ENCODE data around the gene PDK3.

The PDK3 gene

DNA sequence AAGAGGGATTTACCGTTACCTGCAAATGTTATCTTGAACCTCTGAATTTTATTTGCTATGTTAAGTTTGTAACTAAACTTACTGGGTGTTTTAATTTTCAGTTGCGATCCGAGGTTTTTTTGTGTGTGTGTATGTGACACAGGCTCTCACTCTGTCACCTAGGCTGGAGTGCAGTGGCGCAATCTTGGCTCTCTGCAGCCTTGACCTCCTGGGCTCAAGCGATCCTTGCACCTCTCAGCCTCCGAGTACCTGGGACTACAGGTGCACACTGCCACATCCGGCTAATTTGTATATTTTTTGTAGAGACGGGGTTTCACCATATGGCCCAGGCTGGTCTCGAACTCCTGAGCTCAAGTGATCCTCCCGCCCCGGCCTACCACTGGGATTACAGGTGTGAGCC, 18.5 kb downstream of the PDK3 start:
- DNase-seq: no peak

DNA sequence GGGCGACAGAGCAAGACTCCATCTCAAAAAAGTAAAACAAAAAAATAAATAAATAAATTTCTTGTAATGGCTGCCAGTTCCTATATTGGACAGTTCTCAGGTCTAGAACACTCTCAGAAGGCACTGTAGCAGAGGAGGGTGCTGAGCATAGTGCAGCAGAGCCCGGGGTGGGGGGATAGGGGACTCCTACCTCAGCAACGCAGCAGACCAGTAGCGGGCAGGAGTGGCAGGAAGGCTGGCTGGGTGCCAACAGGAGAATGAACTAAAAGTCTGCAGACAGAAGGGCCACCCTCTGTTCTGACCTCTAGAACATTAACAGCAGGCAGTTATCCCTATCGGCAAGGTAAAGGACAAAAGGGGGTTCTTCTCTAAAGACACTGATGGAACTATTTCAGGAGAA, 20.2 kb downstream of the PDK3 start:
- DNase-seq: no peak

DNA sequence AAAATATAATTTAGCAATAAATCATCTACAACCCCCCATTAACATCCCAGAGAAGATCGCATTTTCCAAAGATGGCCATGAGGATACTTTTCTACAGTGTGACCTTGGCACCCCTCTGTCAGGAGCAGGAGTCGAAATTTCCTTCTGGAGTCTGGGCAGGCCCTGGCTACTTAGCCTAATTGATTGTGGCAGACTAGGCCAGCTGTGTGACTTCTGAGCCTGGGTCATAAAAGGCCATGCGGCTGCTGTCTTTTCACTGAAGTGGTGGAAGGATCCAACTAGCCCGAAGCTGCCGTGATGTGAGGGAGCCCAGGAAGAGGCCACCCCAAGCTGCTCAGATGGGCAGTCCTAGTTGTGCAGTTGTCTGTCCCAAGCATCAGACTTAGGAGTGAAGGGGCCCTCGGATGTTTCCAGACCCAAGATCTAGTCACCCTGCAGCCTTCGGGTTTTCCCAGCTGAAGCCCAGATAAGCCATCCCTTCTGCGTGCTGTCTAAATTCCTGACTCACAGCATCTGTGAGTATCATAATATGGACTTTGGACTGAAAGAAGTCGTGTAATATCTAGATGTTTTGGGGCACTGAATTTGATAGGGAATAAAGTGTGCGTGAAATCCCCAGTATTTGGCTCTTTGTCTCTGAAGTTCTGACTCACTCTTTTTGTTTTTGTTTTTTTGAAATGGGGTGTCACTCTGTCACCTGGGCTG, 21.0 kb downstream of the PDK3 start:
- no peak for DNase-seq

DNA sequence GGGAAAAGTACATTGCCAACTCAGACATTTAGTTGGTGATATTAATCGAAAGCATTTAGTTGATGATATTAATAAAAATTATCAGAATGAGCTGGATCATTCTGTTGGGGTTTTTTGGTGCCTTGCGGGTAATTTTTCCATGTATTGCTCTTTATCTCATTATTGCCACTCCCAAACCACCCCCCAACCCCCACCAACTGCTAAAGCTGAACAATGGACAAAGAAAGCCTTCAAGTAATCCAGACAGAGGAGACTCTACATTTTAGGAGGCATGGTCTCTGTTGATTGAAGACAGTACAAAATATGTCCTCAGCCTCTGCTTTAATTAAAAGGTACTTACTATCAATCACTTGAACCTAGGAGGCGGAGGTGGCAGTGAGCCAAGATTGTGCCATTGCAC, 22.5 kb downstream of the PDK3 start:
- no peak for DNase-seq

DNA sequence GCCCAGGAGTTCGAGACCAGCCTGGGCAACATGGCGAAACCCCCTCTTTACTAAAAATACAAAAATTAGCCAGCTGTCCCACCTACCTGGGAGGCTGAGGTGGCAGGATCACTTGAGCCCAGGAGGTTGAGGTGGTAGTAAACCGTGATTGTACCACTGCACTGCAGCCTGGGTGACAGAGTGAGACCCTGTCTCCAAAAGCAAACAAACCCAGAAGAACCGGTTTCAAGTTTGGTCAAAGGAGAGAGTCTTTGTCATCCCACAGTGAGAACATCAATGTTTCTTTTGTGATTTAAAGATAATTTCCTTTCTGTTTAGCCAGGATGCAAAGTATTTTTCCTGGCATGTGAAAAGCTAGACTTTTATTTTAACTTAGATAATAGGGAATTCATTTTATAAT, 26.7 kb downstream of the PDK3 start:
- no peak for DNase-seq

DNA sequence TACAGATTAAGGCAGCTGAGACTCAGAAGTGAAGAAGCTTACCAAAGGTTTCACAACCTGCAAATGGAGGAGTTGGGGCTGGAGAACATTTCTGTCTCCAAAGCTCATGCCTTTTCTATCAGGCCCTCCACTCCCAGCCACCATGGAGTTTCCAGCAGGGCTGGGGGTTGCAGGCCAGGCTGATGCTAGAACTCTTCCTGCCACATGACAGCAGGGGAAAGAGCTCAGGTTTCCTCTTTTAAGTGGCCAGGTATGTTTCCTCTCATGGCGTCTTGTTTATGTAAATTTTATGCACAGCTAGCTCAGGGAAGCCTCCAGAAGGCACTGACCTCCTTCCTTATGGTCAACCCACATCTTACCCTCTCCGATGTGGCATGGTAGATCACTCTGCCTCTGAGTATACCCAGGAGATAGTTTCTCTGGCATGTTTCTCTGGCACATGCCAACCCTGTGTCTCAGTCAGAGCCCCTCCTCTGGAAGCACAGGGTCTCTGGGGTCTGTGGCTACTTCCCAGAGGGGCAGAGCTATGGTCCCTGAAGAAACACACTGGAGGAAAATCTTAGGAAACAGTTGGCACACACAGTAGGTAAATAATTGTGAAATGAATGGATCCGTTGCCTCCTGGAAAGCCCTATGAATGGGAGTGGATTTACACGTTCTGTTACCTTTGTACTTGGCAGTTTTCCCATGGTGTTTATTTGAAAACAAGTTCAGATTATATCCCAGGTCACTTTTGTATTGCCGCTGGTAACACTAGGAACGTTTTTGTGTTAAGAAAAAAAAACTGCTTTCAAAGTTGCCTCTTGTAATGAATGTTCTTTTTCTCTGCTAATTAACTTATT, 28.9 kb downstream of the PDK3 start:
- no peak for DNase-seq

DNA sequence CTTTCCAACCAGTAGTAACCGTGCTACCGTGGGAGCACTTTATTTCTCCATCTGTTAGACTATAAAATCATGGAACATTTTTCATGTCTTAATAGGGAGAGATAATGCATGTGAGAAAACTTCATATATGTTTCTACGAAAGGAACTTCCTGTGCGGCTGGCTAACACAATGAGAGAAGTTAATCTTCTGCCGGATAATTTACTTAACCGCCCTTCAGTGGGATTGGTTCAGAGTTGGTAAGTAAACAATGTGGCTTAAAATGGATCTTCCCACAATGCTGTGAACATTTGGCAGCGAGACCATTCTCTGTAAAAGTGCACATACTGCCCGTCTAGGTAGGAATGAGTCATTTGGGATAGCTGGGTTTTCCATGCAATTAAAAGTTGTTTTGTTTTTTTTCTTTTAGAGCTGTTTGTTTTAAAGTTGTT, 29.6 kb downstream of the PDK3 start:
- DNase-seq: no peak

DNA sequence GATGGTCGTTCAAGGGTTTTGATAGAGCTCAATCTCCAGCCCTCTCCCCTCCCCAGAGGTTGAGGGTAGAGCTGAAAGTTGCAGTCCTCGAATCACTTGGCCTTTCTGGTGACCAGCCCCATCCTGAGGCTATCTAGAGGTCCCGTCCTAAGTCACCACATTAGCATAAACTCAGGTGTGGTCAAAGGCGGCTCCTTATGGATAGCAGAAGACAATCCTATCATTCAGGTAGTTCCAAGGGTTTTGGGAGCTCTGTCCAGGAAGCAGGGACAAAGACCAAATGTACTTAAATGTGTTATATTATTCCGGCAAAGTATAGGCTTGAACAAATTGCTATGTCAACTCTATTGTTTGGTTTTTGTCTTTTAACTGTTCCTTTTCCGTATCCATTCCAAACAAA, 30.6 kb downstream of the PDK3 start:
- DNase-seq: no peak

DNA sequence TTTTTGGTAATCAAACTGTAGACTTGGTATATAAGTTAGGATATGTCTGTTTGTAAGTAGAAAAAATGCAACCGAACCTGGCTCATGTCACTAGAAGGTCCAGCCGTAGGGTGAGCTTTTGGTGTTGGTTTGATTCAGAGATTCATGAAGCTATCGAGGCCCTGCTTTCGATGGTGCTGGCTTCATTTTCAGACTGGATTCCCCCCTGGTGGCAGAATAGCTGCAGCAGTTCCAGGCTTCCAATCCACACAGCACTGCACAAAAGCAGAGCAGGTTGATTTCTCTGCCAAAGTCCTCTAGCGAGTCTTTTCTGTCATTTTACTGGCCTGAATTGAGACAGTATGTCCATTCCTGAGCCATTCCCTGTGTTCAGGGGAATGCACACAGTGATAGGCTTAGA, 33.1 kb downstream of the PDK3 start:
- DNase-seq: peak; percentile 20

DNA sequence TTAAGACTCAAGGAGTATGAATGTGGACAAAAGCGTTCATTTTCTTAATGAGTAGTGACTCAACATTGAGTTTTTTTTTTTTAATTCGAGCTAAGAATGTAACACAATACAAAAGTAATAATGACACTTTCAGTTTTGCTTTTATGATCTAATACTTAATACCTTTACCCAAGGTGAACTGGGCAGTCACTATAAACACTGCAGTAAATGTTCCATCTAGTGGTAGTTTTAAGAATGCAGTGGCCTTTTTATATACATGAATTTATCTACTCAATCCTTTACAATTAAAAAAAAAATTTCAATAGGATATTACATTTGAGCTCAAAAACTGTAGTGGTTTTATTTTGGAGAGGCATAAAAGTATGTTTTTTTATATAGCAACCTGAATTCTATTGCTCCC, 33.9 kb downstream of the PDK3 start:
- DNase-seq: no peak

DNA sequence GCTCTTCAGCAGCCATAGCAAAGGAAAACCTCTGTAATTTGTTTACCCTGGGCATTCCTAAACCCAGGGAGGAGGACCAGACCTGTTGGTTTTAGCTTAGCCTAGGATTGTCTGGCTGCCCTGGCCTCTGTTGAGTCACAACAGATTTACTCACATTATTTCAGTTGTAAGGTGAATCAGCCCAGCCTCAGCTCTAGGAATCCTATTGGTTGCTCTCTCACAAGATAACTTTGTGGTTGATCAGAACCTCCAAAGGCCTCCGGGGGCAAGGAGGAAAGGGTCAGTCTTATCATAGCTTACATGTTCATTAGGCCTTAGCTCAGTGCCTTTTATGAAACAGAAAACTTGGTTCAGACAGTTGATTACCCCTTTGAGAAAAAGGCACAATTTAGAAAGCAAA, 41.0 kb downstream of the PDK3 start:
- DNase-seq: no peak

DNA sequence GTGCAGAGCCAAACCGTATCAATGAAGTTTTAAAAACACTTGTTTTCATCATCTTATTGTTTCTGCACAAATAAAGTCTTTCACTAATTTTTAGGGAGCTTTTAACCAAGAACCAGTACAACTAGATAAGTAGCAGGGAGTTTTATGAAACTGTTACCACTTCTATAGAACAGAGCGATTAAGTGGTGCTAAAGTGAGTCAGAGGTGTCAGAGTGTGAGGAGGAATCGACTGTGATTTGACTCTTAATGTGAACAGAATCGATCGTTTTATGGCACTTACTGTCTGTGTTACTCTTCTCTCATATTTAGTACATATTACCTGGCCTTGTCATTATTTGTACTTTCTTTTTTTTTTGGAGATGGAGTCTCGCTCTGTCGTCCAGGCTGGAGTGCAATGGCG, 43.3 kb downstream of the PDK3 start:
- DNase-seq: no peak

DNA sequence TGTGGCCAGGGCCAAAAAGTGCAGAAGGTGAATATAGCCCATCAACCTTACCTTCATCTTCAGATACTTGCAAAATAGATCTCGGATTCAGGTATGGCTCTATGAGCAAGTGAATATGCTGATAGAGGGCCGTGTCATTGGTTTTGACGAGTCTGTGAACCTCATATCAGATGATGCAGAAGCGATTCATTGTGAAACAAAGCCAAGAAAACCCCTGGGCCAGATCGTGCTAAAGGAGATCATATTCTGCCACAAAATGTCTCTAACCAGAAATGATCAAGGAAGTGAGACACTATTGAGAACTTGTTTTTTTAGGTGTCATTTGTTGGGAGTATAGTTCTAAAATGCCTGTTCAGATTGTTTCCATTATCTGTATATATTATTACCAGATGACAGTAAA, 48.3 kb downstream of the PDK3 start:
- DNase-seq: no peak

DNA sequence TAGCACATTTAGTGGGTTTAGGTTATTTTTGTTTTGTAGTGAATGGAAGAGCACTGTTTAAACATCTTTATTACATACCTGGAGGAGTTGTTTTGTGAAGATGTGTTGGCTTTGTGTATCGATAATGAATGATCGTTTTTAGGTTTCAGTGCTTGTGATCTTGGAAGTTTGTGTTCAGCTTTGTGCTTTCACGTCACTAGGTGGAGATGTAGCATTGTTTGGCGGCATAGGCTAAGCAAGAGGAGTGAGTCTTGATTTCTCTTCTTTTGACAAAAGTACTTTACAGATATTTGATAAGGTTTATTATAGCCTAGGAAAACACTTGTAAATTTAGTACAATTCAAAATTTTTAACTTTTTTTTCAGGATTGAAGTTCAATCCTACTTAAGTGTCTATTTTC, 50.4 kb downstream of the PDK3 start:
- DNase-seq: no peak

DNA sequence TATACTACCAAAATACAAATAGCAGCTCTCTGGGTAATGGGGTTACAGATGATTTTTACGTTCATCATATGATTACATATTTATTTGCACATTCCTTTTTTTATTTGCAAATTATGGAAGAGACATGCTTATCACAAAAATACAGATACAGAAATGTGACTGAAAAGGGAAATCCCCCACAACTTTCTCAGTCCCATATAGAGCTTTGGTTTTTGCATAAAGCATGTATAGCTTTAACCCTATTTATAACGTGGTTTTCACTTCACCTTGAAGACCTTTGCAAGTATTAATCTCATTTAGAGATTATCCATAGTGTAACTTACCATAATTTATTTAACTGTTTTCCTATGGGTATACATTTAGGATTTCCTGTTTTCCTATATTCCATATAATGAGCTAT, 55.4 kb downstream of the PDK3 start:
- DNase-seq: no peak

DNA sequence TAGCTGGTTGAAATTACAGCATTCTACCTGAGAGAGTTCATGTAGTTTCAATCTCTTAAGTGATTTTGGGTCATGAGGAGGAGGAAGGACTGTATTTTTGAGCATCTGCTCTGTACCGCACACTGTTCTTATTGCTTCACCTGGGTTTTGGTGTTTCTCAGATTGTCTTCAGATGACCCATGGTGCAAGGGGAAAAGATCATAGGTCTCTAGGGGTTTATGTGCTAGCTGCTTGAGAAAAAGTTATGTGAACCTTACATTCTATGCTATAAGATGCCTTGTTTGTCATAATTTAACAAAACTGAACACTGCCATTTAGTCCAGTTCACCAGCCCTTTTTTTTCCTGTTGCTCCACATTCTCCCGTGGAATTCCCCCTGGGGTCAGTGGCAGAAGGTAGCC, 60.4 kb downstream of the PDK3 start:
- no peak for DNase-seq

DNA sequence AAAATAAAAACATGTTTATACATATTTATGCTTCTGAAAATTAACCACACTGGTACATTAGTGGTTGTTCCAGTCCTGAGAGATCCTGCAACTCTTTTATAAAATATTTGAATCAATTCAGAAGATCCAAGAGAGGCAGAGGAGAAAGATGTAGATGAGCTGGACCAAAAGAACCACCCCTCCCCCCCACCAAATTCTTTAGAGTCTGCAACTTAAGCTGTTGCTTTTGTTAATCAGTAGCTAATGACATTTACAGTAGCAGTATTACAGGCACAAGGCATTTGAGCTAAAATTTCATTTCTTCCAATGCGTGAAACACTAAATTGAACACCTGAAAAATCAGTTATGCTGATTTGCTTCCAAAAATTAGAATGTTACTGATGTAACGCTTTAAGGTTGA, 61.5 kb downstream of the PDK3 start:
- DNase-seq: no peak

DNA sequence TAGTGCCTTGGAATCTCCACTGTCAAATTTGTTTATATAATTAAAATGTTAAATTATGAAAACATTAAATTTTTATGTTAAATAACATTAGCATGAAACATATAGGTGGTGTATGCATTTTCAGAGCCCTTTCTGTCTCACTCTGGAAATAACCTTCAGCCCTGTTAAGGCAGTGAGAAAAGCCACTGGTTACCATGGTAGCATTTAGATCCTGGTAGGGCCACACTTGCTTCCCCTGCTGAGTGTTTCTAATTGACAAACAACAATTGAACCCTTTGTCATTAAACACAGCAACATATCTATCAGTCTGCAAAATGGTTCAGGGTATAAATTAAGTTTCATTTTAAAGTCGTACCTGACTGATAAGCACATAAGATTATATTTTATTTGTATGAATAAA, 63.5 kb downstream of the PDK3 start:
- no peak for DNase-seq

DNA sequence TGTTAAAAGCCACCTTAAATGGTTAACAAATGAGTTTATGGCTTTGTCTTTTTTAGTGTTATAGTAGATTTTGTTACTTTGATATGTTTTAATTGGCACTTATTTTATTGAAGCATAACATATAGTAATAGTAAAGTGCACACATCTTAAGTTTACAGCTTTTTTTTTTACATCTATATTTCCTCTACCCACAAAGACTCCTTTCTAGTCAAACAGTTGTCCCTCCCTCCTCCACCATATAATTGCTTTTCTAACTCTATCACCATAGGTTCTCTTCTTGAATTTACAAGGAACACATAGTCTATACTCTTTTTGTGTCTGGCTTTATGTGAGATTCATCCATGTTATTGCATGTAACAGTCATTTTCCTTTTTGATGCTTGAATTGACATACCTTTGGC, 71.5 kb downstream of the PDK3 start:
- DNase-seq: no peak

DNA sequence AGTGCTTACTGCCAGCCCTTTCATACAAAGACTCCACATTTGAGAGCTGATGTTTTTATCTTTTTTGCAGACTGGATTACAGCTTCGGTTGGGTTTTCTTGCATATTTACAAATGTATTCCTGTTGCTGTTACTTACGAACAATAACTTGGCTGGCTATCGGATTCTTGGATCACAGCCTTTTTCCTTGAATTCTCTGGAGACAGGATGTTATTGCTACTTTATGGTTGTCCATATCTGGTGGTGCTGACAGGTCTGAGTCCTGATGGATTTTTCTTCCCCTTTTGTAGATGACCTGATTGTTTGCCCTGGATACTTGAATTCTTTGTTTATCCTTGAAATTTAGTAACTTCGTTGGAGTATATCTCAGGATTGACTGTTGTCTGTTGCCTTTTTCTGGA, 77.7 kb downstream of the PDK3 start:
- DNase-seq: no peak

DNA sequence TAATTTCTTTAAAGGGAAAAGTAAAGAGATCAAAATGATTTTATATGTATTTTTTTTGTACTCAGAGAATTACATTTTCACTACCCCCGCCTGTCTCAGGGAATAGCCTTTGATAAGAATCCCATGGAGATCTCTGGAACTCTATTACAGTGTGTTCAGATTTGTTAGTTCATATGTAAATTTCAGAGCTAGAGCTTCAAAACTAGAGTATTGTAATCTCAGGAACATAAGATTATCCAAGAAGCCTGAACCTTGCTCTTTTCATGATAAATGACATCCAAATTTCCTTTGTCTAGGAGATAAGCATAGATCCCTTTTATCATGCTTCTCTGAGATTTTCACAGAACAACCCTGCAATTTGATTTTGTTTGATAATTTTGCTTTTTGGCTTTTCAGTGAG, 82.9 kb downstream of the PDK3 start:
- no peak for DNase-seq

DNA sequence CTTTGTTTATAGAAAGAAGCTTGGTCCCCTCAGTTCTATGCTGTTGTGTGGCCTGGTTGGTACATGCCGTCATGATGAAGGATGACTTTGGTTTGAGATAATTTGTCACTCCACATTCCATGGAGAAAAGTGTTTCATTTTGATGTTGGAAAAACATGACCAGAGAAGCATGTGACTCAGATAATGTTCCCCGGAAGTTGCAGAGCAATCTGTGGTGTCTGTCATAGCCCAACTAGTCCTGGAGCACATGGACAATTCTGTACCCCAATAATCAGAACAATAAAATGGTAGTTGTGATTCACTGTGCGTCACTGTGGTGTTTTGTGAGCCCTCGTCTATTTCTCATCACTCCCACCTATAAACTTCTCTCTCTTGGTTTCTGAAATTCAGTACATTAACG, 85.1 kb downstream of the PDK3 start:
- no peak for DNase-seq

DNA sequence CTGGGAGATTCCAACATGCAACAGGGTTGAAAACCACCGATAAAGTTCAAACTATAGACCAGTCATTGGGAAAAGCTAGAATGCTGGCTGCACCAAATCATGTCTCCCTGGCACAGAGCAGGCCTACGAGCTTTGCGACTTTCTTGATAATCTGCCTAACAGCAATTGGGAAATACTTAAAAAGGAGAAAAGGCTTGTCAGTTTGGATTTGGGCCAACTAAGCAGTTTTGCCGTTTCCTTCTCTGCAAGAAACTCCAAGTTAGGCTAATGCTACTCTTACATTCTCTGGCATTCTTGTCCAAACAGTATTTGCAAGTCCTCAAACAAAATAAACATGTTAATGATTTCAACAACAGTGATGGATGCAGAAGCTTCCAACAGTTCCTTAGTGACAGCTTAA, 87.9 kb downstream of the PDK3 start:
- DNase-seq: no peak

DNA sequence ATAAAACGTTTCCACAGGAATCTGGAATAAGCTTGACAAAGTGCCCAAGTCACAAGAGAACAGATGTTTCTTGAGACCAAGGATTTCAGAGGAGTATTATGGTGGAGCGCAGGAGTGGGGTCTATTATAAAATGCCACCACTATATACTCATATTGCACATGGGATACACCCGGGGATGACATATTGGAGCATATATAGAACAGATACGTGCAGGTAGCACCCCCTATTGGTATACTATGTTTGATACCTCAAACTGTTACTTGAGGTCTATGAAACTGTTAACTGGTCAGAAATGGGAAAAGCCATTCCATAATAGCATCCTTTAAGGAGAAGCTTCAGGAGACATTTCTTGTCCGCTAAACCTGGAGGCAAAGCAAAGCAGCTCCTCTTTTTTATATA, 96.0 kb downstream of the PDK3 start:
- no peak for DNase-seq

All from CD4-positive, alpha-beta T cell treated with Interleukin-15 for 1 hour (primary cell).